Skeletal muscle cell (primary cell): ENCODE measurements around the gene TMEM164.

ENCODE experiments used
- DNase-seq: peaks from one replicate; pipeline ENCODE4 v3.0.0-alpha.2; 2010; ENCODE audit warnings: low read depth
- H3K4me3 ChIP-seq: 2 replicates; pipeline ENCODE4 v1.5.1; 2011; ENCODE audit warnings: low read depth, mild to moderate bottlenecking, control low read depth, low read length, moderate library complexity

TMEM164 gene

DNA sequence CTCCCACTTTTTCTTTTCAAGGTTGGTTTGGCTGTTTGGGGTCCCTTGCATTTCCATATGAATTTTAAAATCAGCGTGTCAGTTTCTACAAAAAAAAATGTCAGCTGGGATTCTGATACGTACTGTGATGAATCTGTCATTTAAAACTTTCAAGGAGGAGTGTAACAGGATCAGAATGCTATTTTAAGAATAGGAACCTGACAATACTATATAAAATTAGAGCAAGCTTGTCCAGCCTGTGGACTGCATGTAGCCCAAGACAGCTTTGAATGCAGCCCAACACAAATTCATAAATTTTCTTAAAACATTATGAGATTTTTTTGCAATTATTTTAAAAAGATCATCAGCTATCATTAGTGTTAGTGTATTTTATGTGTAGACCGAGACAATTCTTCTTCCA is 56.5 kb downstream of the TMEM164 start:
- no peak for DNase-seq
- H3K4me3 ChIP-seq: no peak overlapping the region

DNA sequence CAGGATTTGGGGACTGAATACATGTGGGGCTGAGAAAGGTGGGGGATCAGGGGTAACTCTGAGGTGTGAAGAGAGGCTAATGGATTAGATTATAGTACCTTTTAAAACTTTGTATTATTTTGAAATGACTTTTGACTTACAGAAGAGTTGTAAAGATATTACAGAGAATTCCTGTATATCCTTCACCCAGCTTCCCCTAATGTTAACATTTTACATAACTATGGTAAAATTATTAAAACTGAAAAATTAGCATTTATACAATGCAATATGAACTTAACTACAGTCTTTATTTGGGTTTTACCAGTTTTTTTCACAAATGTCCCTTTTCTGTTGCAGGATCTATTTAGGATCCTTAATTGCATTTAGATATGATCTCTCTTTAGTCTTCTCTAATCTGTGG is 57.4 kb downstream of the TMEM164 start:
- no peak for DNase-seq

GRCh38 chrX:110060846-110061537 is 58.1 kb downstream of the TMEM164 start:
- DNase-seq: no peak

More for the DNA sequence above, 57.4 kb downstream of the TMEM164 start:
- H3K4me3 ChIP-seq: no peak overlapping the region

GRCh38 chrX:110062919-110063318 is 60.0 kb downstream of the TMEM164 start:
- no peak overlapping the region for H3K4me3 ChIP-seq
- DNase-seq: no peak

More at GRCh38 chrX:110060846-110061537, 58.1 kb downstream of the TMEM164 start:
- H3K4me3 ChIP-seq: no peak overlapping the region

GRCh38 chrX:110066488-110067225 is 63.7 kb downstream of the TMEM164 start:
- H3K4me3 ChIP-seq: no peak overlapping the region
- no peak for DNase-seq

- no peak for DNase-seq
- H3K4me3 ChIP-seq: no peak overlapping the region
These were observed 68.1 kb downstream of the TMEM164 start for GRCh38 chrX:110070970-110071369.

- no peak for DNase-seq
These were observed 78.4 kb downstream of the TMEM164 start for GRCh38 chrX:110081320-110081719.

GRCh38 chrX:110081740-110082139 is 78.8 kb downstream of the TMEM164 start:
- peak; percentile 43 for DNase-seq
- no peak overlapping the region for H3K4me3 ChIP-seq

More at GRCh38 chrX:110081320-110081719, 78.4 kb downstream of the TMEM164 start:
- H3K4me3 ChIP-seq: no peak overlapping the region

DNA sequence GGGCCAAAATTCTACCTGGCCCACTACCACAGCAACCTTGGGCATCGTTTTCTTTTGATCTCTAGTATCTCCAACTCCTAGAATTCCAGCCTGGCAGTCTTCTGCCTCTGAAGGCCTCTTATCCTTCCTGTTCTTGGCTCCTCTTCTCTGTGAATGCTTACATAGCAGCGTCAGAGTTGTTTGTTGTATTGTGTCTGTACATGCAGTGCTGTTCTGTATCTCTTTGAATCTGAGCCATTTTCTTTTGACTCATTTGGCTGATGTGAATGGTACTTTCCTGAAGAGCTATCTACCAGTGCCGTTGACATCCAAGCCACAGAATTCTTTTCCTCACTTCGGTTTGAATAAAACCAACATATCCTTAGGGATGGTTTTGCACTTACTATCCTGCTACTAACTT is 79.2 kb downstream of the TMEM164 start:
- no peak overlapping the region for H3K4me3 ChIP-seq
- peak; percentile 87 for DNase-seq

DNA sequence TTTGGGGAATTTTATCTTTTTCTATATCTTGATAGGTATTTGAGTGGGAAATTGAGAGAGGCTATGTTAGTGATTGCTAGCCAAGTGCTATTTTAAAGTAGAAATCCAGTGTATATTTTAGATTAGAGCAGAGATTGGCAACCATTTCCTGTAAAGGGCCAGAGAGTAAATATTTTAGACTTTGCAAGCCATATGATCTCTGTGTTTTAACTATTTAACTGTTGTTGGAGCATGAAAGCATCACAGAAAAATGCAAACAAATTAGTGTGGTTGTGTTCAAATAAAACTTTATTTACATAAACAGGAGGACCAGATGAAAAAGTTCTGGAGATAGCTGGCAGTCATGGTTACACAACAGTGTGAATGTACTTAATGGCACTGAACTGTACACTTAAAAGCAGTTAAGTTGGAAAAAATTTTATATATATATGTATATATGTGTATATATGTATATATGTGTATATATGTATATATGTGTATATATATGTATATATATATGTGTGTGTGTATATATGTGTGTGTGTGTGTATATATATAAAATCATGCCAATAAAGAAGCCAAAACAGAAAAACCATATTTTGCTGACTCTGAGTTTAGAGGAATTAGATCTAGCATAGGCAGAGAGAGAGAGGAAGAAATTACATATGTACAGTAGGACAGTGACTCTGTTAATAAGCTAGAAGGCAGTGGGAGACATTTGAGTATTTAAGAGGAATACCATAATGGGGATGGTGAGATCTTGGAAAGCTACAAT is 83.4 kb downstream of the TMEM164 start:
- DNase-seq: no peak
- no peak overlapping the region for H3K4me3 ChIP-seq

- H3K4me3 ChIP-seq: no peak overlapping the region
- DNase-seq: peak; percentile 89
These were observed 84.1 kb downstream of the TMEM164 start for GRCh38 chrX:110086916-110087484.

GRCh38 chrX:110087485-110088356 is 84.8 kb downstream of the TMEM164 start:
- H3K4me3 ChIP-seq: peak overlapping the region; percentile 37
- DNase-seq: peak; percentile 93

- no peak overlapping the region for H3K4me3 ChIP-seq
- no peak for DNase-seq
These were observed 86.9 kb downstream of the TMEM164 start for GRCh38 chrX:110089656-110090403.

DNA sequence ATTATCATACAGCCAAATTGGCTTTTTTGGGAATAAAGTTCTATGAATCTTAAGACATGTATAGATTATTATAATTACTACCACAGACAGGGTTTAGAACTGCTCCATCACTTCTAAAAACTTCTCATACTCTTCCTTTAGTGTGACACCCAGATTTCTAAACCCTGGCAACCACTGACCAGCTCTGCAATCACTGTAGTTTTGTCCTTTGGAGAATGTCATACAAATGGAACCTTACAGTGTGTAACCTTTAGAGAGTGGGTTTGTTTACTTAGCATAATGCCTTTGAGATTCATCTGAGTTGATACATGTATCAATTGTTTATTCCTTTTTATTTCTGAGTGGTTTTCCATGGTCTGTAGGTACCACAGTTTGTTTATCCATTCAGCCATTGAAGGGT is 95.0 kb downstream of the TMEM164 start:
- no peak for DNase-seq
- H3K4me3 ChIP-seq: no peak overlapping the region

GRCh38 chrX:110103344-110103743 is 100.4 kb downstream of the TMEM164 start:
- no peak overlapping the region for H3K4me3 ChIP-seq
- no peak for DNase-seq

DNA sequence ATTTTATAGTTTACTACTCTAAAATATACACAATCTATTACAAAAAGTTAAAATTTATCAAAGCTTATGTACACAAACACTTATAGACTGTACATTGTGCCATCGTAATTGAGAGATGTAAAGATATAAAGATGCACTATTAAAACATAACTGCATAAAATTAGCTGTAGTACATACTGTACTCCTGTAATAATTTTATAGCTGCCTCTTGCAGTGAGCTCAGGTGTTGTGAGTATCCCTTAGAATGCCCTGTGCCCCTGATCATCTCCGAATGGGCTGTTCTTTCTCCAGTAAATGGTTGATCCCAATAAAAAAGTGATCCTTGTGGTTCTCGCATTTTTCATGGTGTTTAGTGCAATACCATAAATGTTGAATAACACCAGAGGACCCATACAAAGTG is 101.2 kb downstream of the TMEM164 start:
- no peak for DNase-seq
- no peak overlapping the region for H3K4me3 ChIP-seq

- peak; percentile 34 for DNase-seq
- H3K4me3 ChIP-seq: no peak overlapping the region
These were observed 105.5 kb downstream of the TMEM164 start for GRCh38 chrX:110108381-110108821.

DNA sequence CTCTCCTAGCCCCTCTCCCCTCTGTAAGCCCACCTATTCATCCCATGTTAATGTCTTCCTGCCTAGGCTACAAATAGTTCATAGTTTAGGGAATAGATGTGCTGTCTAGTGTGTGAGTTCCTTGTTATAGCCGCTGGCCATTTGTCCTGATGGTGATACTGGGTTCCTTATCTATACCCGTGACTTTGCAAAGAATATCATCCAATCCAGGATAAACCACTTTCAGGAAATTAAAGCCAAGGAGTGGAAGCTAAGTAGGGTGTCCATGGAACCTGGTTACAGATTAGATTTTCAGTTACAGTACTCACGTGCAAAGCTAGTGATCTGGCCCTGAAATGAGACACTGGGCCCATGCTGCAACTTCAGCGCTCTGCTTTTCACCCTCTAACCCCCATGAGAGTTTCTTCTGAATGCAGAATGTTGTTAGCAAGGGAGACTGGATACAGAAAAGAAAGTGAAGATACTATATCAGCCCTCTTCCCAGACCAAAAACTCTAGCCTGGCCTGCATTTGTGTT is 111.4 kb downstream of the TMEM164 start:
- no peak for DNase-seq
- no peak overlapping the region for H3K4me3 ChIP-seq
